ENCODE results near the gene ELF4. TPM values are rescaled to one million over a fixed set of nuclear protein-coding genes. Genes with fewer than 3 reads are reported as not detected.

The ELF4 gene
- total and polyA plus RNA-seq, 9 of the 15 experiments (the other 6 are each of a cell fraction or from before 2014, with no cell fraction given), result 5.9 to 55.8 (median 25.2) TPM

DNA sequence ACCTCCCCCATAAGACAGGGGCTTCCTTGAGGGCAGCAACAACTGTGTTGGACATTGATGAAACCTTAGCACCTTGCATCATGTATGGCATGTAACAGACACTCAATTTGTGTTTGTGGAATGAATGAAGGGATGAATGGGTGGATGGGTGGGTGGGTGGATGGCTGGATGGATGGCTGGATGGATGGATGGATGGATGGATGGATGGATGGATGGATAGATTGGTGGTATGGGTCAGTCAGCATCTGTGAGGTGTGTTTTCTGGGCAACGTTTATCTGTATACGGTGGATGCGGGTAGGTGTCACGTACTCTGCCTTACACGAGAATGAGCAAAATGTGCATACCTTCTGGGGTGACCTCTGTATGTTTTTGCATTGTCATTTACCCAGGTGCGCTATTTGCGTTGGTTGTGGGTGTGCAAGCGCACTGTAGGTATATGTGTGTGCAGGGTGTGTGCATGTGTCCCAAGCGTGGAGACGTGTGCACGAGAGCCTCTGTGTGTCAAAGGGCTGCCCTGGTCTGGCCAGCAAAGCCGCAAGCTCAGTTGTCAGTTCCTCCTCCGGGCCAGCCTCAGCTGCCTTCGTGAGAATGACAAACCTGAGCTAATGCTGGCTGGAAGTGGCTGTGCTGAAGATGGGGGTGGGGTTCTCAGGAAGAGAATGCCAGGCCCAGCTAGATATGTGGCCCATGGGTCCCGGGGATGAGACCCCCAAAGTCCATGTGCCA is 26.5 kb downstream of the ELF4 start:
- no peaks in the 10 kb centered on the region for H3K9me3 ChIP-seq (replicated peaks; ENCODE audit: control insufficient read depth, insufficient read depth, low read depth, low read length)
- FAIRE-seq (peak; percentile 29), ATAC-seq (no peak), DNase-seq (ENCODE audit: extremely low read depth in 1 of 4, low spot score in 3 of 4) (peak in 1 of 4 experiments; percentile 40)
- ChIA-PET CTCF (ENCODE audit: low intra/inter-chr PET ratio) (no interaction called here), POLR2A (interaction anchor here (0.9 kb wide), 2 partner anchors 21 to 90 kb away, joined by 3 to 4 read pairs; no protein-coding TSS in a partner anchor)
- WGBS (ENCODE audit: insufficient coverage, low coverage, missing lambda C conversion rate), result 34% methylated on average over 11 of the region's 15 CpGs
- H3K9me1 ChIP-seq (ENCODE audit: control insufficient read depth, insufficient read depth, low read length), result peaks cover 8% of the 10 kb centered on the region
- peak overlapping the region; percentile 52 for H3K4me2 ChIP-seq (ENCODE audit: insufficient read depth, low read length)
- H3K27ac ChIP-seq (ENCODE audit: extremely low read depth, low read depth, low read length), result peak overlapping the region; percentile 78
- in situ Hi-C loops (cut with MboI), result no loop called here
- no peak for TF ChIP-seq NONO (IDR thresholded peaks at IDR 0.05; ENCODE audit: low read depth in 2 of 2, low read length in 1 of 2)
- 0 out of 4 replicates have a peak, but pooled peaks of 1 of the 2 experiments have one; percentile 39 for TF ChIP-seq KDM1A (IDR thresholded peaks at IDR 0.05)
- peak; percentile 16; the same call in 1 of the 2 replicates for TF ChIP-seq NFE2 (IDR thresholded peaks at IDR 0.05; ENCODE audit: low read depth)
- peak; percentile 60; the same call in 1 of the 2 replicates for TF ChIP-seq HBP1 (CRISPR knock-in tag; IDR thresholded peaks at IDR 0.05)
- TF ChIP-seq, protein P1, sequence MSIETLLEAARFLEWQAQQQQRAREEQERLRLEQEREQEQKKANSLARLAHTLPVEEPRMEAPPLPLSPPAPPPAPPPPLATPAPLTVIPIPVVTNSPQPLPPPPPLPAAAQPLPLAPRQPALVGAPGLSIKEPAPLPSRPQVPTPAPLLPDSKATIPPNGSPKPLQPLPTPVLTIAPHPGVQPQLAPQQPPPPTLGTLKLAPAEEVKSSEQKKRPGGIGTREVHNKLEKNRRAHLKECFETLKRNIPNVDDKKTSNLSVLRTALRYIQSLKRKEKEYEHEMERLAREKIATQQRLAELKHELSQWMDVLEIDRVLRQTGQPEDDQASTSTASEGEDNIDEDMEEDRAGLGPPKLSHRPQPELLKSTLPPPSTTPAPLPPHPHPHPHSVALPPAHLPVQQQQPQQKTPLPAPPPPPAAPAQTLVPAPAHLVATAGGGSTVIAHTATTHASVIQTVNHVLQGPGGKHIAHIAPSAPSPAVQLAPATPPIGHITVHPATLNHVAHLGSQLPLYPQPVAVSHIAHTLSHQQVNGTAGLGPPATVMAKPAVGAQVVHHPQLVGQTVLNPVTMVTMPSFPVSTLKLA (conservative IDR thresholded peaks at IDR 0.05), result no peak
- TF ChIP-seq ZNF395 (CRISPR knock-in tag; IDR thresholded peaks at IDR 0.05), result 0 out of 2 replicates have a peak, but pooled peaks have one; percentile 22
- H4K20me1 ChIP-seq (replicated peaks; ENCODE audit: control insufficient read depth, insufficient read depth, low read length), result peaks cover 5% of the 10 kb centered on the region; the same call in 1 of the 2 replicates
- H3K36me3 ChIP-seq (ENCODE audit: control insufficient read depth, insufficient read depth, low read length), result peaks cover 61% of the 10 kb centered on the region; the same call in 2 of the 3 replicates
- peaks cover 62 to 63% of the 10 kb centered on the region in 2 experiments for H3K4me1 ChIP-seq (replicated peaks in 1 of 2; ENCODE audit: control insufficient read depth in 2 of 2, insufficient read depth in 2 of 2, low read length in 2 of 2)
- H2AFZ ChIP-seq (ENCODE audit: low read depth, low read length), result no peak overlapping the region
- H3K27me3 ChIP-seq (ENCODE audit: control insufficient read depth in 2 of 2, insufficient read depth in 2 of 2, low read length in 2 of 2), result no peaks in the 10 kb centered on the region
- intact Hi-C loops (cut with micrococcal nuclease), result loop anchor here (5.0 kb wide), 1 partner anchor 88 kb away; the partner anchor contains the start of gene RAB33A
- peaks cover 77% of the 10 kb centered on the region for H3K79me2 ChIP-seq (ENCODE audit: control insufficient read depth, insufficient read depth, low read length)
- no peak overlapping the region for H3K4me3 ChIP-seq
- peak overlapping the region in 1 of 2 experiments; percentile 68; a peak in 1 of 4 replicates for H3K9ac ChIP-seq (ENCODE audit: insufficient read depth in 1 of 2, low read depth in 2 of 2, low read length in 2 of 2)
- no TSS peak for BruUV-seq (replicated peaks)

Data from K562 (cell line).